HCT116 (cell line): ENCODE results near the gene ARSB.

ENCODE experiments used
- CEBPB ChIP-seq: IDR thresholded peaks from 2 replicates; pipeline ENCODE4 v1.6.1; 2012; ENCODE audit warnings: low read depth
- EZH2 ChIP-seq: fragments of 200-600 bp; sonication (generic); IDR thresholded peaks from 2 replicates; pipeline ENCODE4 v1.6.1; 2017; ENCODE audit warnings: antibody characterized with exemption, mixed run types
- EZH2phosphoT487 ChIP-seq: fragments of 200-600 bp; IDR thresholded peaks from 2 replicates; pipeline ENCODE4 v1.6.1; 2018; ENCODE audit warnings: antibody characterized with exemption, borderline replicate concordance
- FOSL1 ChIP-seq: IDR thresholded peaks from 2 replicates; pipeline ENCODE4 v1.6.1; 2012; ENCODE audit warnings: low read depth
- POLR2A ChIP-seq: IDR thresholded peaks from 2 replicates; pipeline ENCODE4 v1.7.0; 2011; ENCODE audit warnings: borderline replicate concordance; ENCODE audit not compliant: insufficient read depth, insufficient read length; ENCODE audit errors: extremely low read depth
- POLR2AphosphoS5 ChIP-seq: IDR thresholded peaks from 2 replicates; pipeline ENCODE4 v1.6.1; 2011; ENCODE audit warnings: mild to moderate bottlenecking, low read depth, low read length, moderate library complexity
- RAD21 ChIP-seq: IDR thresholded peaks from 2 replicates; pipeline ENCODE4 v1.6.1; 2012; ENCODE audit warnings: low read depth, mild to moderate bottlenecking
- SIN3A ChIP-seq: IDR thresholded peaks from 2 replicates; pipeline ENCODE4 v1.6.1; 2012; ENCODE audit warnings: low read depth
- SP1 ChIP-seq: IDR thresholded peaks from 2 replicates; pipeline ENCODE4 v1.6.1; 2012; ENCODE audit warnings: low read depth
- YY1 ChIP-seq: IDR thresholded peaks from 2 replicates; pipeline ENCODE4 v1.6.1; 2011; ENCODE audit warnings: low read length, low read depth, moderate library complexity, mild to moderate bottlenecking; ENCODE audit not compliant: insufficient replicate concordance; ENCODE audit errors: extremely low read depth
- TF ChIP-seq, protein P1 (sequence below), 3 experiments: fragments of 200-600 bp in 1 of 3; sonication (generic) in 1 of 3; IDR thresholded peaks in 2 of 3; conservative IDR thresholded peaks in 1 of 3; 2 replicates each; pipeline ENCODE4 v1.5.1; 2012 to 2017; ENCODE audit warnings: low read depth in 2 of 3, low read length in 2 of 3, antibody characterized with exemption in 1 of 3, borderline replicate concordance in 1 of 3, control low read depth in 1 of 3, mild to moderate bottlenecking in 1 of 3, mixed read lengths in 1 of 3, mixed run types in 1 of 3, moderate library complexity in 1 of 3; ENCODE audit not compliant: insufficient read depth in 1 of 3
- TF ChIP-seq, protein P2 (sequence below): IDR thresholded peaks from 2 replicates; pipeline ENCODE4 v1.6.1; 2012; ENCODE audit warnings: low read depth
- TF ChIP-seq, protein P3 (sequence below): IDR thresholded peaks from 2 replicates; pipeline ENCODE4 v1.6.1; 2012
- TF ChIP-seq, protein P4 (sequence below): IDR thresholded peaks from 2 replicates; pipeline ENCODE4 v1.6.1; 2011; ENCODE audit warnings: mild to moderate bottlenecking, low read length, moderate library complexity; ENCODE audit not compliant: insufficient replicate concordance; ENCODE audit errors: extremely low read depth

GRCh38 chr5:78758169-78758839 is 226.8 kb downstream of the ARSB start:
- TF ChIP-seq, protein P1, sequence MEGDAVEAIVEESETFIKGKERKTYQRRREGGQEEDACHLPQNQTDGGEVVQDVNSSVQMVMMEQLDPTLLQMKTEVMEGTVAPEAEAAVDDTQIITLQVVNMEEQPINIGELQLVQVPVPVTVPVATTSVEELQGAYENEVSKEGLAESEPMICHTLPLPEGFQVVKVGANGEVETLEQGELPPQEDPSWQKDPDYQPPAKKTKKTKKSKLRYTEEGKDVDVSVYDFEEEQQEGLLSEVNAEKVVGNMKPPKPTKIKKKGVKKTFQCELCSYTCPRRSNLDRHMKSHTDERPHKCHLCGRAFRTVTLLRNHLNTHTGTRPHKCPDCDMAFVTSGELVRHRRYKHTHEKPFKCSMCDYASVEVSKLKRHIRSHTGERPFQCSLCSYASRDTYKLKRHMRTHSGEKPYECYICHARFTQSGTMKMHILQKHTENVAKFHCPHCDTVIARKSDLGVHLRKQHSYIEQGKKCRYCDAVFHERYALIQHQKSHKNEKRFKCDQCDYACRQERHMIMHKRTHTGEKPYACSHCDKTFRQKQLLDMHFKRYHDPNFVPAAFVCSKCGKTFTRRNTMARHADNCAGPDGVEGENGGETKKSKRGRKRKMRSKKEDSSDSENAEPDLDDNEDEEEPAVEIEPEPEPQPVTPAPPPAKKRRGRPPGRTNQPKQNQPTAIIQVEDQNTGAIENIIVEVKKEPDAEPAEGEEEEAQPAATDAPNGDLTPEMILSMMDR (IDR thresholded peaks at IDR 0.05 in 2 of 3, conservative IDR thresholded peaks at IDR 0.05 in 1 of 3; ENCODE audit: borderline replicate concordance in 1 of 3, insufficient read depth in 1 of 3, low read depth in 2 of 3, low read length in 2 of 3): no peak
- TF ChIP-seq POLR2AphosphoS5 (no peak), POLR2A (no peak), RAD21 (no peak), CEBPB (no peak), YY1 (no peak), EZH2phosphoT487 (no peak), EZH2 (no peak), SP1 (no peak), SIN3A (no peak), FOSL1 (no peak)
- TF ChIP-seq, protein P2, sequence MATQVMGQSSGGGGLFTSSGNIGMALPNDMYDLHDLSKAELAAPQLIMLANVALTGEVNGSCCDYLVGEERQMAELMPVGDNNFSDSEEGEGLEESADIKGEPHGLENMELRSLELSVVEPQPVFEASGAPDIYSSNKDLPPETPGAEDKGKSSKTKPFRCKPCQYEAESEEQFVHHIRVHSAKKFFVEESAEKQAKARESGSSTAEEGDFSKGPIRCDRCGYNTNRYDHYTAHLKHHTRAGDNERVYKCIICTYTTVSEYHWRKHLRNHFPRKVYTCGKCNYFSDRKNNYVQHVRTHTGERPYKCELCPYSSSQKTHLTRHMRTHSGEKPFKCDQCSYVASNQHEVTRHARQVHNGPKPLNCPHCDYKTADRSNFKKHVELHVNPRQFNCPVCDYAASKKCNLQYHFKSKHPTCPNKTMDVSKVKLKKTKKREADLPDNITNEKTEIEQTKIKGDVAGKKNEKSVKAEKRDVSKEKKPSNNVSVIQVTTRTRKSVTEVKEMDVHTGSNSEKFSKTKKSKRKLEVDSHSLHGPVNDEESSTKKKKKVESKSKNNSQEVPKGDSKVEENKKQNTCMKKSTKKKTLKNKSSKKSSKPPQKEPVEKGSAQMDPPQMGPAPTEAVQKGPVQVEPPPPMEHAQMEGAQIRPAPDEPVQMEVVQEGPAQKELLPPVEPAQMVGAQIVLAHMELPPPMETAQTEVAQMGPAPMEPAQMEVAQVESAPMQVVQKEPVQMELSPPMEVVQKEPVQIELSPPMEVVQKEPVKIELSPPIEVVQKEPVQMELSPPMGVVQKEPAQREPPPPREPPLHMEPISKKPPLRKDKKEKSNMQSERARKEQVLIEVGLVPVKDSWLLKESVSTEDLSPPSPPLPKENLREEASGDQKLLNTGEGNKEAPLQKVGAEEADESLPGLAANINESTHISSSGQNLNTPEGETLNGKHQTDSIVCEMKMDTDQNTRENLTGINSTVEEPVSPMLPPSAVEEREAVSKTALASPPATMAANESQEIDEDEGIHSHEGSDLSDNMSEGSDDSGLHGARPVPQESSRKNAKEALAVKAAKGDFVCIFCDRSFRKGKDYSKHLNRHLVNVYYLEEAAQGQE: no peak
- TF ChIP-seq, protein P3, sequence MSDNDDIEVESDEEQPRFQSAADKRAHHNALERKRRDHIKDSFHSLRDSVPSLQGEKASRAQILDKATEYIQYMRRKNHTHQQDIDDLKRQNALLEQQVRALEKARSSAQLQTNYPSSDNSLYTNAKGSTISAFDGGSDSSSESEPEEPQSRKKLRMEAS: no peak
- TF ChIP-seq, protein P4, sequence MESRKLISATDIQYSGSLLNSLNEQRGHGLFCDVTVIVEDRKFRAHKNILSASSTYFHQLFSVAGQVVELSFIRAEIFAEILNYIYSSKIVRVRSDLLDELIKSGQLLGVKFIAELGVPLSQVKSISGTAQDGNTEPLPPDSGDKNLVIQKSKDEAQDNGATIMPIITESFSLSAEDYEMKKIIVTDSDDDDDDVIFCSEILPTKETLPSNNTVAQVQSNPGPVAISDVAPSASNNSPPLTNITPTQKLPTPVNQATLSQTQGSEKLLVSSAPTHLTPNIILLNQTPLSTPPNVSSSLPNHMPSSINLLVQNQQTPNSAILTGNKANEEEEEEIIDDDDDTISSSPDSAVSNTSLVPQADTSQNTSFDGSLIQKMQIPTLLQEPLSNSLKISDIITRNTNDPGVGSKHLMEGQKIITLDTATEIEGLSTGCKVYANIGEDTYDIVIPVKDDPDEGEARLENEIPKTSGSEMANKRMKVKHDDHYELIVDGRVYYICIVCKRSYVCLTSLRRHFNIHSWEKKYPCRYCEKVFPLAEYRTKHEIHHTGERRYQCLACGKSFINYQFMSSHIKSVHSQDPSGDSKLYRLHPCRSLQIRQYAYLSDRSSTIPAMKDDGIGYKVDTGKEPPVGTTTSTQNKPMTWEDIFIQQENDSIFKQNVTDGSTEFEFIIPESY: no peak
